Embryonic facial prominence (tissue), 1 donor: ENCODE results near the gene MOSMO.
"Not testable (repeated sequence)": the region's sequence is repeated elsewhere in the genome, so short reads cannot be mapped to it uniquely, and the experiment has no call there.

Source experiments
- DNase-seq: peaks from one replicate; pipeline ENCODE4 v3.0.0-alpha.2; 2016; ENCODE audit errors: extremely low spot score

Gene MOSMO

DNA sequence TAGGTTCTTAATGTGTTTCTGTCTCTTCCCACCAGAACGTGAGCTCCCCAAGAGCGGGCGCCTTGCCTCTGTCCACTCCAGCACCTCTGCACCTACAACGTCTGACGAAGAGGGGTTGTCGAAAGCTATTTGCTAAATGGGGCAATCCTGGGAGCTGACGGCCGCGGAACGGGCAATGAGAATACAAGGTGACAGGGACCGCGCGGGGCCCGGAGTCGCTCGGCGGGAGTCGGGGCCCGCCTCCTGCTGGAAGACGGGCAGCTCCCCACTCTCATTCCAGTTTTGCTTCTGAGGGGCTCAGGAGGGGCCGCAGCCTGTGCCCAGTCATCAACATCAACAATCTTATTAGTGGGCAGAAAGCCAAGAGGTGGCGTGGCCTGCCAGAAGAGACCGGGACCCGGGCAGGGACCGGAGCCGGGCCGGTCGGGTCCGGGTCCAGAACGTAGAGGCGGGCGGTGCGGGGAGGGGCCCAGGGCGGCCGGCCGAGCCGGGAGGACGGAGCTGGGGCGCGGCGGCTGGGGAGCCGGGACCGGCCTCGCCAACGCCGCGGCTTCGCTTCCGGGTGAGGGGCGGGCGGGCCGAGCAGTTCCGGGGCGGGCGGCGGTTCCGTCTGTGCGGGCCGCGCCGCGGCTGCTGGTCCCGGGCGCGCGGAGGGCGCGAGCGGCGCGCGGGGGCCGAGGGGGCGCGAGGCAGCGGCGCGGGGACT lies at the start of gene MOSMO:
Gene MOSMO, plus strand, starts transcription at position 603 of the 706 bp plus-strand sequence. CDS start 191 bp downstream, outside the sequence.
- DNase-seq, result no peak

DNA sequence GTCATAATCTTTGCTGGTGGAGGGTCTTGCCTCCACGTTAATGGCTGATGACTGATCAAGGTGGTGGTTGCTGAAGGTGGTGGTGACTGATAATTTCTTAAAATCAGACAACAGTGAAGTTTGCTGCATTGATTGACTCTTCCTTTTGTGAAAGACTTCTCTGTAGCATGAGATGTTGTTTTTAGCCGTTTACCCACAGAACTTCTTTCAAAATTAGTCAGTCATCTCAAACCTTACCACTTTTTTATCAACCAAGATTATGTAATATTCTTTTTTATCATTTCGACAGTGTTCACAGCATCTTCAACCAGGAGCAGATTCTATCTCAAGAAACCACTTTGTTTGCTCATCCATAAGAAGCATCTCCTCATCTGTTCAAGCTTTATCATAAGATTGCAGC lies 48.9 kb upstream of the MOSMO start:
- DNase-seq, result no peak

DNA sequence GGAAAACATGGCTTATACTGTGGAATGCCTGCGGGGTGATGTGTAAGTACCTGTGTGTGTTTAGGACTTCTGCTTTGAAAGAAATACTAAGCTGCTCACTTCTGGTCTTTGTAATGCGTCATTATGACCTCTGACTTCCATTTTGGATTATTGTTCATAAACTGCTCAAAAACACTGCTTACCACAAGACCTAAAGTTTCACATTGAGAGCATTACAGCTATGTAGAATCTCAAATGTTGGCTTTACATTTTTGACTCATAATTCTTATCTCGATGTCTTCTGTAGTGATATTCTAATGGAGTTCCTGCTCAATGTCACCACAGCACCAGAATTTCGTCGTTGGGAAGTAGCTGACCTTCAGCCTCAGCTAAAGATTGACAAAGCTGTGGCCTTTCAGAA lies 45.4 kb upstream of the MOSMO start:
- DNase-seq, result no peak

DNA sequence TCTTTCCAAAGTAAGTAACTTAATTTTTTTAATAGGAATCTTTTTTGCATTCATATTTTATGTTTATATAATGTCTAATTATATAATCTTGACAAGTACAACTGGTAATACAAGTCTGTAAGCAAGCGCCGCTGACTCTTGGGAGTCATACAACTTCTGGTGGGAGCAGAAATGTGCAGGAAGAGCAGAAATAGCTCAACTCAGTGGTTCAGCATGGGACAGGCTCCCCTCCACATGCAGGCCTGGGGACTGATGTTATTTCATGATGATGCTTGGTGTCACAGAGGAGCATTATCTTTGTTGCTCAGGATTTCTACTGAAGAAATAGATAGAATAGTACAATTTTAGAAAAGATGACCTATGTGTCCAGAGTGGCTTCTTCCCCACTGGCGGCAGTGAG lies 44.0 kb upstream of the MOSMO start:
- DNase-seq, result no peak

DNA sequence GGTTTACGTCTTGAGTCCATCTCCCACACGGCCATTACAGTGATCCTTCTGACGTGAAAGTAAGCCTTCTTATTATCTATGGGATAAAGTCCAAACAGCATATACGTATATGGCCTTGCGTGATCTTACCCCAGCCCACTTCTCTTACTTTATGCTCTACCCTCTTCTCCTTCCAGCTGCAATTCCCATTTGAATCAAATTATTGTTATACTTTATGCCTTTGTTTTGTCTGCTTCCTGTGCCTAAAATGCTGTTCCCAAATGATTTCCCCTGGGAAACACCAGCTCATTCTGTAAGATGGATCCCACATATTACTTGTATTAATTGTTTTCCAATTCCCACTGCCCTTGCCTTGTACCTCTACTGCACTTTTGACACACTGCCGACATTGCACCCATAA lies 43.6 kb upstream of the MOSMO start:
- DNase-seq, result no peak

DNA sequence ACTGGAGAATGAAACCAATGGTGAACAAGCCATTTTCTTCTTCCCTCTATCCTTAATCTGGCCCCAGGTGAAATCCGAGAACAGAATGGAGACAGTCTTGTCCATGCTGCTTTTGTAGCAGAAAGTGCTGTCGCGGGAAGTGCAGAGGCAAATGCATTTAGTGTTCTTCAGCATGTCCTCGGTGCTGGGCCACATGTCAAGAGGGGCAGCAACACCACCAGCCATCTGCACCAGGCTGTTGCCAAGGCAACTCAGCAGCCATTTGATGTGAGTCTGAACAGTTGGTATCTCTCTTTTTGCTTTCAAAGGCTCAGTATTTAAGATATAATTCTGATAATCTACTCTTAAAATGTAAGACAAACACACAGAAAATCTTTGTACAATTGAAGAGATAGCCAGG lies 36.1 kb upstream of the MOSMO start:
- no peak for DNase-seq

DNA sequence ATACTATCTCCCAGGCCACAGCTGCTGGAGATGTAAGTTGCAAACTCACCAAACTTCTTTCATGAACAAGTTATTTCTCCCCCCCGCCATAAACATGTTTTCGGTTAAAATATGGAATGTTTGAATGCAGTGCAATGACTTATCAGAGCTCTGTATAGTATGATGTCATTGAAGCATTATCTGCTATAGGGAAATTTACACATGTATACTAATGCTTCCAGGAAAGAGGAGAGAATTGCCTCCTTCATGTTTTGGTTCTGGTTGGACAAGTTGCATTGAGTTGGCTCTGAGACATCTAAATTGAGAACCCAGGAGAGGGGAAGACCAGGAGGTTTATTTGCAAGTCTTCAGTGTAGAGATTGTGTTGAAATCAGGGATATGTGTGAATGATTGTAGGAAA lies 34.0 kb upstream of the MOSMO start:
- DNase-seq, result no peak

DNA sequence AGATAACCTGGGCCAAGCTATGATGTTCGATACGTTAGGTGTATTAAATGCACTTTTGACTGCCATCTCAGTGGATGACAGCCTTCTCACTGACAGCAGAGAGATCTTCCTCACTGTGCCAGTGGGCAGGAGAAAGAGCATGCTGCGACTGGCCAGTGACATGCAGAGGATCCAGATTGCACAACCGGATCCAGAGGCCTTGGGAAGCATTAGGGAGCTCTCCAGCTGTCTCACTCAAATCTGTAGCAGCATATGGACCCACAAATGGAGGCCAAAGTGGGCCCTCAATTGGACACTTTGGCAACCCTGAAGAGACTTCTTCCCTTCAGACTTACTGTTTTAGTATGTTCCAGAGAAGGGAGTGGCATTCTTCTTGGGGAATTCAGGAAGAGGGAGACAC lies 27.9 kb upstream of the MOSMO start:
- no peak for DNase-seq

DNA sequence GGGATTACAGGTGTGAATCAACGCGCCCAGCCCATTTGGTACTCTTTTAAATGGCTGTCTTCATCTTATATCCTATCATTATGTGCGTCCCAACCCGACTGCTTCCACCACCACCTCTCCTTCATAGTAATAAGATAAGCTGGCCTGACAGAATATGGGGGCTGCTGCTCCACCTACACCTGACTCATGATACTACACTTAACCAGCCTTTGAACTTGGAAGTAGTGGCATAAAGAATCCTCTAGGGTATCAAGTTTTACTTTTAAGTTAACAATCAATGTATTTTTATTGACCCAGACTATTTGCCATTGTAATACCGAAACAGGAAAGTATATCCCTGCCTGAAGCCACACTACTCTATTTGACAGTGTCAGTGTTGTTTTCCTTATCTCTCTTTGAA lies 25.8 kb upstream of the MOSMO start:
- DNase-seq, result no peak

DNA sequence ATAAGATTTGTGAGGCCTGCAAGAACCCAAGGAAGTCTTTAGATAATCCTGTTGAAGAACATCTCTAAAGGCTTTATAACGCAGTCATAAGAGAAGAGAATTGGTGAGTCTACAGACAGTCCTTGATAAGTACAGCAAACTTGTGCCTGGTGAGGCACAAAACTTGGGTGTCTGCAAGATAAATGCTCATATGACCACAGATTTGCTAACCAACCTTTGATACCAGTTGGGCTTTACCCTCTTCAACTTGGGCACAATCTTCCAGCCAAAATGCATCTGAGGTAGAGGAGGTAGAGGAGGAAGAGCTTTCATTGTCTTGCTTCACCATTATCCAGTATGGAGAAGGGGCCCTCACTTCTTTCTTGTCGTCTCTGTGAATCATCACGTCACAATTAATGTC lies 23.8 kb upstream of the MOSMO start:
- DNase-seq, result no peak

DNA sequence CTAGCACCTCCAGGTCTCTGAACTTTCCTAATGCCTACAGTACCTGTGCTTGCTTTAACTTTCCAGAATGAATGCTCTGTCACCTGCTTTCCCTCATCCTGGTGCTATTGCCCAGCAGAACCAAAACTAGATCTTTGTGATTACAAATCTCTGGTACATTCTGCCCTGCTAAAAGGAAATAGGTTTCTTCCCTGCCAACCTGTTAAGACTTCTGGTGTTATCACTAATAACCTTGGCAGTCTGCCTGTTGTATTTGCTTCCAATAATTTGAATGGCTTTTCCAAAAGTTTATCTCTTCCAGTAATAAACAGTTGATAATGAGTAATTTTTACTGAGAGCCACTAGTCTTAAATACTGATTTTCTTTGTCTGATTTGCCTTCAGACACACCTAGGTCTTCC lies 22.4 kb upstream of the MOSMO start:
- no peak for DNase-seq

DNA sequence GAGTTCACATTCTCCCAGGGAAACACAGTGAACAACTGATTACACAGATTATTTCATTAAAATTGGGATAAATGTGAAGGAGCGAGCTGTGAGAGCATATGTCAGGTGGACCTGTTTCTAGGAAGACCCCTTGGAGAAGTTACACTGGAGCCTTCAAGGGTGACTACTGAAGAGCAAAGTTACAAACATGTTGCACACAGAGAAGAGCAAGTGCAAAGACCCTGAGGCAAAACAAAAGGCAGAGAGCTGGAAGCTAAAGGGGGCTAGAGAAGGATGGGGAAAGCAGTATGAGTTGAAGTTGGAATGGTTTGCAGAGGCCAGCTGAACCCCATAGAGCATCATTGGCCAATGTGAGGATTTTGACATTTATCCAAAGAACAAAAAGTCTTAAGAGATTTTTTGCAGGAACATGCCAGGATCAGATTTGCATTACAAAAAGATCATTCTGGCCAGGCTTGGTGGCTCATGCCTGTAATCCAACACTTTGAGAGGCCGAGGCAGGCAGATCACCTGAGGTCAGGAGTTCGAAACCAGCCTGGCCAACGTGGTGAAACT lies 21.1 kb upstream of the MOSMO start:
- DNase-seq, result no peak

DNA sequence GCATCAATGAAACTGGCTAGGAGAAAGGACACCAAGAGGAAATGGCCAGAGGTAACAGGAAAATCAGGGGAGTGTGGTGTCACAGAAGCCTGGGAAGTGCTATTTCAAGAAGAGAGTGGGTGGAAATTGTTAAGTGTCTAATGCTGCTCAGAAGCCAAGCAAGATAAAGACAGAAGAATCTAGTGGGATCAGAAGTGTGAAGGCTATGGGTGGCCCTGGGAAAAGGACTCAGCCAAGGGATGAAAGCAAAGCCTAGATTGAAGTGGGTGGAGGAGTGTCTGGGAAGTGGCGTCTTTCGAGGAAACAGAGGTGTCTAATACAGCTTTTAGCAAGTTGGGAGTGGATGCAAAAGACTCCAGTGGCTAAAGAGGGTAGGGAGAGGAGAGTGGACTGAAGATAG lies 20.4 kb upstream of the MOSMO start:
- DNase-seq, result no peak

DNA sequence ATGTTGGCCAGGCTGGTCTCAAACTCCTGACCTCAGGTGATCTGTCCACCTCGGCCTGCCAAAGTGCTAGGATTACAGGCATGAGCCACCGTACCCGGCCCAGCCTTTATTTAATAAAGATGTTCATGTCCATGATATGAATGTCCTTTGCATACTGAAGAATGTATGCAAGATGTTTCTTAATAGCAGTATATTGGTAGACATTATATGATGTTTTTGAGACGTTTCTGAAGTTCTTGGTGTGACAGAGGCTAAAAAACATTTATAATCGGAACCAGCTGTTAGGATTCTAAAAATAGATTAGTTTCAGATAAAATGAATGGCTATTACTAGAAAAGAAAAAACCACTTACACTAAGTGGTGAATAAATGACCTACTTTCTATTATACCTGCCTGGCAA lies 18.8 kb upstream of the MOSMO start:
- no peak for DNase-seq

DNA sequence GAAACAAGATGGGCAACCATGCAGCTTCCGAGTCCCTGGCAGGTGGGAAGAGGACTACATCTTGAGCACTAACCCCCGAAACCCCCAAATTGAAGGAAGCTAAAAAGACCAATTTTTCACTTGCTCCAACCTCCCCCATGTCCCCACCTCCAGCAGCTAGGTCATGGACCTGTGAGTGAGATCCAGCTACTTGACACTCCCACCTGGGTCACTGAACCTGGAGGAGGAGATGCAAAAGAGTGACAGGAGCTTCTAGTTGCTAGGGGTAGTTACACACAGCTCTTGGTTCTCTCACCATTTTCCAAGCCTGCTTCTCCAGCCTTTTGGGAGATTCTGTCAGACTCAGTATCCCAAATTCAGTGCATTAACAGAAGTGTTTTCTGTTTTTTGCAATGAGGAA lies 18.2 kb upstream of the MOSMO start:
- DNase-seq, result no peak

DNA sequence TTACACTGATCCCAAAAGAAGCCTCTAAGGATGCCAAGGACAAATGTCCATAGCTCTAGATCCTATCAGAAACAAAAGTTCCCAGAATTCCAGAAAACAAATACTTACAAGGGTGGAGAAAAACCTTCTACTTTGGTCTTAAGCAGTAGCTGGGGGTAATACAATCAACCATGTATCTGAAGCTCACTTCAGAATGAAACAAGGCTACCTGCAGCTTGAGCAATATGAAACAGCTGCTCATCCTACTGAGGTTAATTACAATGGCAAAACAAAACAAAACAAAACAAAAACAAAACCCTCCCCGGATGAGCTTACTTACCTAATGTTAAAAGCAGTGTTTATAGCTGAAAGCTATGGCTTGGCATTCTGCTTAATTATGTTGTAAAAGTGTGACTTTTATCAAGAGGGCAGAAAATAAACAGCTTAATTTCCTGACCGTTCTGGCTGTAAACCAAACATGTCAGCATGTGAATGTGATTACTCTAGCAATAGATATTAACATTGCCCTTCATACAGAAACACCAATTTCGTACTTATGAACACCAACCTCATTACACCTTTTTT lies 17.4 kb upstream of the MOSMO start:
- no peak for DNase-seq

DNA sequence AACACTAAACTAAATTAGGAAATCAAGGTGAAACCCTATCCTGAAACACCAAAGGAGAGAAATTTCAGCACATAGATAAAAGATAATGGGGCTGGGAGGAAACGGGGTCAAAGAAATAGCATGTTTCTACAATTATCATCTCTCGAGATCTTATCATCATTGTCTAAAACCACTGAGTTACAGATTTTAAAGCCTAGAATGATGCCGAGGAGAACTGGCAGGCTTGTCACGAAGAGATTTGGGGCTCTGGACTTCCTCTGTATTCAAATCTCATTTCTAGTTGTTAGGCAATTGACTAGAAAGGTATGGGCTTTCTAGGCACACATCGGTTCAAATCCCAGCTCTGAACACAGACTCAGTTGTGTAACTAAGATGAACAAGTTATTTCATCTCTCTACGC lies 16.3 kb upstream of the MOSMO start:
- DNase-seq, result no peak

DNA sequence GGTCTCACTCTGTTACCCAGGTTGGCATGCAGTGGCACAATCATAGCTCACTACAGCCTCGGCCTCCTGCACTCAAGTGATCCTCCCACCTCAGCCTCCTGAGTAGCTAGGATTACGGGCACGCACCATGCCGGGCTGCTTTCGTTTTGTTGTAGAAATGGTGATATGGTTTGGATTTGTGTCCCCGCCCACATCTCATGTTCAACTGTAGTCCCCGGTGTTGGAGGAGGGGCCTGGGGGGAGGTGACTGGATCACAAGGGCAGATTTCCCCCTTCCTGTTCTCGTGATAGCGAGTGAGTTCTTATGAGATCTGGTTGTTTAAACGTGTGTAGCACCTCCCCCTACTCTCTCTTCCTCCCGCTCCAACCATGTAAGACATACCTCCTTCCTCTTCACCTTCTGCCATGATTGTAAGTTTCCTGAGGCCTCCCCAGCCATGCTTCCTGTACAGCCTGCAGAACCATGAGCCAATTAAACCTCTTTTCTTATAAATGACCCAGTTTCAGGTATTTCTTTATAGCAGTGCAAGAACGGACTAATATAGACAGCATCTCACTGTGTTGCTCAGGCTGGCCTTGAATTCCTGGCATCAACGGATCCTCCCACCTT lies 12.9 kb upstream of the MOSMO start:
- DNase-seq, result no peak

DNA sequence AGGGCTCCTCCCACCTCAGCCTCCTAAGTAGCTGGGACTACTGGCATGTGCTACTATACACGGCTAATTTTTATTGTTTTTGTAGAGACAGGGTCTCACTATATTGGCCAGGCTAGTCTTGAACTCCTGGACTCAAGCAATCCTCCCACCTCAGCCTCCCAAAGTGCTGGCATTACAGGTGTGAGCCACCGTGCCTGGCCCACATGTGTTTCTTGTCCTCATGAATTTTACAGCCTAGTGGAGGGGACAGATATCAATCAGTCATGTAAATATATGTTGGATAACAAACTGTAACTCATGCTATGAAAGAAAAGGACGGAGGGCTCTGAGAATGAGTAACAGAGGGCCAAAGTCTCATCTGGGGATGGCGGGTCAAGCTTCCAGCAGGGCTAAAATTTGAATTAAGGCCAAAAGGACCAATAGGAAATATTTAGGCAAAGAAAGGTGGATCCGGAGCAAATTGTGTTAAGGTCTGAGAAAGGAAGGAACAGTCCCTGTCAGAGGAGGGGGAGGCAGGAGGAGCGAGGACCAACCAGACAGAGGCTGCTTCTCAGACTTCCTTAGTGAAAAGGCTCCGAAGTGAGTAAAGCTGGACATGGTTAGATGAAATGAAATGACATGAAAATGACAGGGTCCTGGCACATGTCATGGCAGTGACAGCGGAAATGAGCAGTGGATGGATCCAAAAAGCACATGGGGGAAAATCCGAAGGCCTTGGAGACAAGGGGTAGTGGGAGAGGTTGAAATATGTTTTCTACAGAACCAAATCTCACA lies 10.8 kb upstream of the MOSMO start:
- no peak for DNase-seq

DNA sequence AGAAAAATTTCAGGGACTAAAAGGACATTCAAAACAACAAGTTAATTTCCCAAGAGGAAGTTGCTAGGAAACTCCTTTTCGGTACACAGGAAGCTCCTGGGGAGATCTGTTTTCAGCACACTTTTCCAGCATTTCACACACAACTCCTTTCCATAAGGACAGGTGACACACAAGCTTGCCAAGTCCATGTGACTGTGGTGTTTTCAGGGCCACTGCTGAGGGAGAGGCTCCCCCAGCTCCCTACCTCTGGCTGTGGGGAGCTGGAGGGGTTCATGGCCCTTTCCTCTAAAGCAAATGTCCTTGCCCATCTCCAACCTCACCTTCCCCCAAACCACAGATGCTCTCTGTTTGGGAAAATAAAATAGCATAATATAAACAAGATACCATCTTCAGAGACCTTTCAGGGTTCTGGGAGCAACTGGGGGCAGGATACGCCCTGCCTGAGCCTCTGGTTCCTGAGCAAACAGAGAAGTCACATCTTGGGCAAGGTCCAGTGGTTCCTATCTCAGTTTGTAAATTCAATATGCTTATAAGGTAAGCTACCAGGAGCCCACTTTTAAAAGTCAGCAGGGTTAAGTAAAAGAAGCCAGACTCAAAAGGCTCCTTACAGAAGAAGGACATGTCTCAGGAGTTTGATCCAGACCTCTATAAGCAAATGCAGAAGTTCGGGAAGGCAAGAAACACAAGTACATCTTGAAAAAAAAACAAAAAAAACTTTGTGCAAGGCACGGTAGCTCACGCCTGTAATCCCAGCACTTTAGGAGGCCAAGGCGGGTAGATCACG lies 10.0 kb upstream of the MOSMO start:
- DNase-seq, result no peak

DNA sequence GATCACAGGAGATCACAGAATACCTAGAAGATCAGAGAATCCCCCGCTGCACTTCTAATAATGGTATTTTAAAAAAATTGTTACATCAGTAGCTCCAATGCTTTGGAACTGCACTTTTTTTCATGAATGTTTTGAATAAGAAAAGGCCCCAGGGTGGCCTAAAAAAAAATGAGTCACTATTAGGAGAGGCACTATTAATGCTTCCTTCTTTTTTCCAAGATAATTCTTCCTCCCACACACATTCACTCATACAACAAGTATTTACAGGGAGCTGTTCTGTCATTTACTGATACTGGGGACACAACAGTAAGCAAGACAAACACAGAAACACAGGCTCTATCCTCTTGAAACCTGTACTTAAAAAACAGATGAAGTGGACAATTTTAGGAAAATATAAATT lies 6.3 kb upstream of the MOSMO start:
- DNase-seq, result no peak

DNA sequence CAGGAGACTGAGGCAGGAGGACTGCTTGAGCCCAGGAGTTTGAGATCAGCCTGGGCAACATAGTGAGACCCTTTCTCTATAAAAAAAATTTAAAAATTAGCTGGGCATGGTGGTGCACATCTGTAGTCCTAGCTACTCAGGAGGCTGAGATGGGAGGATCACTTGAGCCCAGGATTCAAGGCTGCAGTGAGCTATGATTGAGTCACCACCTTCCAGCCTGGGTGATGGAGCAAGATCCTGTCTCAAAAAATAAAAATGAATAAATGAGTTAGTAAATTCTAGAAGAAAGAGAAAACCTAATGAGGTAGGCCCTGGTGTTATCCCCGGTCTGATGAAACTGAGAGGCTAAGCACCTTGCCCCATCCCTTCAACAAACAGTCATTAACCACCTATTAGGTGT lies 5.9 kb upstream of the MOSMO start:
- DNase-seq, result not testable (repeated sequence)
